Large intestine (tissue), 3 donors: ENCODE measurements around the gene CMTM5. TPM values are rescaled to one million over a fixed set of nuclear protein-coding genes. Genes with fewer than 3 reads are reported as not detected.

Experiments used
- DNase-seq, 2 donors: peaks; one replicate each; pipeline versions ENCODE4 v3.0.0 to v3.0.0-alpha.2; 2013
- H3K27ac ChIP-seq: one replicate; pipeline ENCODE4 v1.5.1; 2013; ENCODE audit warnings: low read length
- H3K27me3 ChIP-seq: 2 replicates; pipeline ENCODE4 v1.6.1; 2013; ENCODE audit warnings: low read length; ENCODE audit not compliant: control insufficient read depth, insufficient read depth
- H3K36me3 ChIP-seq: 2 replicates; pipeline ENCODE4 v1.6.1; 2013; ENCODE audit warnings: low read length; ENCODE audit not compliant: control insufficient read depth, insufficient read depth
- H3K4me1 ChIP-seq: one replicate; pipeline ENCODE4 v1.6.1; 2013; ENCODE audit warnings: low read length; ENCODE audit not compliant: control insufficient read depth, insufficient read depth
- H3K4me3 ChIP-seq: one replicate; pipeline ENCODE4 v1.5.1; 2013; ENCODE audit warnings: low read length
- H3K9me3 ChIP-seq: one replicate; pipeline ENCODE4 v1.6.1; 2013; ENCODE audit warnings: mild to moderate bottlenecking, low read depth, low read length, moderate library complexity; ENCODE audit not compliant: control insufficient read depth
- WGBS: methylation state at CpG from one replicate; pipeline ENCODE4 v1.1.5; 2013; ENCODE audit warnings: low lambda C conversion rate; ENCODE audit not compliant: insufficient coverage; 5-methylcytosine and 5-hydroxymethylcytosine counted together
- polyA plus RNA-seq: library from polyadenylated mRNA; unstranded; fragments of 120-200 nt; gene quantifications from one replicate; pipeline ENCODE4 v1.2.1, GENCODE V29; 2013

CMTM5 gene
- polyA plus RNA-seq, 1 donor = 3.4 TPM

- no peak overlapping the region for H3K27ac ChIP-seq
- H3K27me3 ChIP-seq = no peaks in the 10 kb centered on the region
- H3K4me3 ChIP-seq = no peak overlapping the region
- no CpG with 5 or more reads among the region's 13 CpGs for WGBS
- no peaks in the 10 kb centered on the region for H3K36me3 ChIP-seq
- no peaks in the 10 kb centered on the region for H3K4me1 ChIP-seq
- no peaks in the 10 kb centered on the region for H3K9me3 ChIP-seq
- no peak for DNase-seq
These were observed 52.0 kb downstream of the CMTM5 start for GRCh38 chr14:23428686-23429495.

Other genes starting within 250 kb of the CMTM5 start
- gene SLC7A8, start 193.4 kb upstream of the CMTM5 start, polyA plus RNA-seq = 94.4 TPM
- 0.34 TPM for gene RNF212B, start 139.1 kb upstream of the CMTM5 start, polyA plus RNA-seq
- 15.7 TPM for gene HOMEZ, start 90.9 kb upstream of the CMTM5 start, polyA plus RNA-seq
- 27.3 TPM for gene PPP1R3E, start 74.2 kb upstream of the CMTM5 start, polyA plus RNA-seq
- gene BCL2L2, start 70.2 kb upstream of the CMTM5 start, polyA plus RNA-seq = 53.8 TPM
- 199 TPM for gene PABPN1, start 55.6 kb upstream of the CMTM5 start, polyA plus RNA-seq
- gene SLC22A17, start 24.2 kb upstream of the CMTM5 start, polyA plus RNA-seq = 46.9 TPM
- gene EFS, start 11.9 kb upstream of the CMTM5 start, polyA plus RNA-seq = 19.0 TPM
- not detected for gene IL25, start 4.2 kb upstream of the CMTM5 start, polyA plus RNA-seq
- 0.03 TPM for gene MYH6, start 31.2 kb downstream of the CMTM5 start, polyA plus RNA-seq
- gene MYH7, start 58.6 kb downstream of the CMTM5 start, polyA plus RNA-seq = 0.91 TPM
- 48.3 TPM for gene NGDN, start 92.7 kb downstream of the CMTM5 start, polyA plus RNA-seq
- gene ZFHX2, start 174.7 kb downstream of the CMTM5 start, polyA plus RNA-seq = 4.1 TPM
- gene THTPA, start 179.2 kb downstream of the CMTM5 start, polyA plus RNA-seq = 34.8 TPM
- gene AP1G2, start 190.7 kb downstream of the CMTM5 start, polyA plus RNA-seq = 166 TPM
- 6.6 TPM for gene JPH4, start 201.7 kb downstream of the CMTM5 start, polyA plus RNA-seq